Nasal cavity respiratory epithelium epithelial cell of viscerocranial mucosa (primary cell): Measurements from ENCODE around the gene RAB41. TPM values are rescaled to one million over a fixed set of nuclear protein-coding genes. Genes with fewer than 3 reads are reported as not detected.

Experiments used
- total RNA-seq: library from RNA; depleted of rRNA; stranded (reverse); fragments of >200 nt; gene quantifications from 2 replicates; pipeline ENCODE4 v1.2.3, GENCODE V29; 2014

Gene RAB41
- not detected in 2 replicates for total RNA-seq

GRCh38 chrX:70281951-70282350 is at the start of gene RAB41:
RAB41 (plus strand) TSS chrX:70282172; CDS start chrX:70282218, 46 bp downstream.

DNA sequence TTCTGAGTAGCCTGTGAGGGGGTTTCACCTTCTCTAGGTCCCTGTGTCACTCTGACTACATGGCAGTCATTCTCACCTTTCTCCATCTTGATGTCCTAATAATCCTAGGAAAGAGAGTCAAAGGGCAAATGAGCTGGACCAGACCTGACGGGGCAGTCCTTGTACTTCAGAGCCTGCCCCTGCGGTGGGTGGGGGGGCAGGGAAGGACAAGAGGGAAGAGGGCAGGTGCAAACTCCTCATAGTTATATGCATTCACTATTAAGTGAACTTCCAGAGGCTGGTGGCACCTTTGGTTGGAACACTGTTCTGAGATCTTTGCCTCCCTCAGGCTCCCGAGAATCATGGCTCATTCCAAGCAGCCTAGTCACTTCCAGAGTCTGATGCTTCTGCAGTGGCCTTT is 47.6 kb upstream of the RAB41 start, which contains the start of gene AWAT1:
Gene AWAT1 (plus strand): TSS at position 301 of the 400 bp plus-strand sequence. CDS start 41 bp downstream, at position 342.

GRCh38 chrX:70260104-70260503 is 21.9 kb upstream of the RAB41 start, which contains the start of gene P2RY4:
P2RY4 (minus strand) TSS chrX:70260204; CDS start chrX:70259624, 580 bp downstream.

DNA sequence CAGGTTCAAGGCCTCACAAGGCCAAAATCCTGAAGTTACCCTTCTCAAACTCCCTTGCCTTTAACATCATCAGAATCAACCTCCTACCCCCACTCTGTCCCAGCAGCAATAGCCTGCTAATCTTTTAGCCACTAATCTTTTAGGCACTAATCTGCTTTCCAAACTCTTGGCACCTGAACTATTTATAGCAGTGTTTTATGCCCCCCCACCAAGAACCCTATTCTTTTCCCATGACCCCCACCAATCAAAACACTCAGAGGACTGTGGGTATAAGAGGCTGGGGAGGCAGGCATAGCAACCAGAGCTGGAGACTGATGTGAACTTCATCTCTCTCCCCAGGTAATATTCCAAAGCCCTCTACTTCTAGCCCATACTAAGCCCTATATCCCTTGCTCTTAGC is 13.9 kb upstream of the RAB41 start, which contains the start of gene ARR3:
Gene ARR3 (plus strand): TSS at position 301 of the 400 bp plus-strand sequence. CDS start 1,052 bp downstream, outside the sequence.

DNA sequence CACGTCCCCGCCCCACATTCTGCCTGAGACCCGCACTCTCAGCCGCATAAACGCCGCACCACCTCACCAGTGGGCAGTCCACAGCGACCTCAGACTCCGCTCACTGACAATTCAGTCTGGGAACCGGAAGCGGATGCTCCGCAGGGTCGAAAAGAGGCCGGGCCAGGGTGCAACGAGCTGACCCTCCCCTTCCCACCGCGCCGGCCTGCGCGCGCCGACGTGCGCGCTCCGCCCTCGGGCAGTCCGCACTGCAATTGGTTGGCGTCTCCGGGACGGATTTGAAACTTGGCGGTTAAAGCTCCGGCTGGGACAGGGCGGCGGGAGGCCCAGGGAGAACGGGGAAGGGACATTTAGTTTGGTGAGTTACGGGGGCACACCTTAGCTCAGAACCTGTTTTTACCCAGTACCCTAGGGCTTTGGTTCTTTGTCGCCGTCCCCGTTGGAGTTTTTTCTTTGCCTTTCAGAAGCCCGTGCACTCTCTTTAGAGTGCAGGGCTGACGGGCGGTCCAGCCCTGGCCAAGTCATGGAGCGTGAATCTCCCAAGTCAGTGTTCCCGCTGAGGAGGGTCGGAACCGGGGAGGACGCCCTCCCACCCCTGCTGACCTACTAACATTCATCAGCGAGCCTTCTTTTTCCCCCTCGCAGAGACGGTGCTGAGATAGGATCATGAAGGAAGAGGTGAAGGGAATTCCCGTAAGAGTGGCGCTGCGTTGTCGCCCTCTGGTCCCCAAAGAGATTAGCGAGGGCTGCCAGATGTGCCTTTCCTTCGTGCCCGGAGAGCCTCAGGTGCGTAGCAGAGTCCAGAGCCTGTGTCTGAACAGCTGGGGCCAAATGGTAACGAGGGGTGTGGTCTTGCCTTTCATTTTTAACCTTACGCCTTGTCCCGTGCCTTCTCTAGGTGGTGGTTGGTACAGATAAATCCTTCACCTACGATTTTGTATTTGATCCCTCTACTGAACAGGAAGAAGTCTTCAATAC is 8.1 kb downstream of the RAB41 start, which contains the start of the genes KIF4A and PDZD11:
Gene KIF4A (plus strand): TSS at position 312 of the 978 bp plus-strand sequence. CDS start 355 bp downstream, at position 667.
Gene PDZD11 (minus strand): TSS at position 135 of the 978 bp plus-strand sequence. CDS start 586 bp downstream, outside the sequence.

Other genes with a start within 250 kb of the RAB41 start
- not detected in 2 replicates for gene AWAT2, start 232.2 kb upstream of the RAB41 start, total RNA-seq
- gene OTUD6A, start 219.7 kb upstream of the RAB41 start, total RNA-seq = not detected in 2 replicates
- gene IGBP1, start 148.7 kb upstream of the RAB41 start, total RNA-seq = 66.6 and 92.5 TPM in 2 replicates
- gene DGAT2L6, start 104.7 kb upstream of the RAB41 start, total RNA-seq = not detected in 2 replicates
- not detected in 2 replicates for gene AWAT1, start 47.5 kb upstream of the RAB41 start, total RNA-seq
- gene P2RY4, start 22.0 kb upstream of the RAB41 start, total RNA-seq = 0.07 TPM in 1 of 2 replicates, not detected in the other
- not detected in 2 replicates for gene ARR3, start 13.8 kb upstream of the RAB41 start, total RNA-seq
- gene PDZD11, start 7.8 kb downstream of the RAB41 start, total RNA-seq = 24.9 and 31.3 TPM in 2 replicates
- gene KIF4A, start 7.9 kb downstream of the RAB41 start, total RNA-seq = 0.14 and 0.34 TPM in 2 replicates
- gene GDPD2, start 141.1 kb downstream of the RAB41 start, total RNA-seq = 0.14 and 1.0 TPM in 2 replicates
- gene DLG3, start 162.7 kb downstream of the RAB41 start, total RNA-seq = 16.7 and 23.5 TPM in 2 replicates